ENCODE data around the gene UBE4A.

UBE4A gene, protein sequence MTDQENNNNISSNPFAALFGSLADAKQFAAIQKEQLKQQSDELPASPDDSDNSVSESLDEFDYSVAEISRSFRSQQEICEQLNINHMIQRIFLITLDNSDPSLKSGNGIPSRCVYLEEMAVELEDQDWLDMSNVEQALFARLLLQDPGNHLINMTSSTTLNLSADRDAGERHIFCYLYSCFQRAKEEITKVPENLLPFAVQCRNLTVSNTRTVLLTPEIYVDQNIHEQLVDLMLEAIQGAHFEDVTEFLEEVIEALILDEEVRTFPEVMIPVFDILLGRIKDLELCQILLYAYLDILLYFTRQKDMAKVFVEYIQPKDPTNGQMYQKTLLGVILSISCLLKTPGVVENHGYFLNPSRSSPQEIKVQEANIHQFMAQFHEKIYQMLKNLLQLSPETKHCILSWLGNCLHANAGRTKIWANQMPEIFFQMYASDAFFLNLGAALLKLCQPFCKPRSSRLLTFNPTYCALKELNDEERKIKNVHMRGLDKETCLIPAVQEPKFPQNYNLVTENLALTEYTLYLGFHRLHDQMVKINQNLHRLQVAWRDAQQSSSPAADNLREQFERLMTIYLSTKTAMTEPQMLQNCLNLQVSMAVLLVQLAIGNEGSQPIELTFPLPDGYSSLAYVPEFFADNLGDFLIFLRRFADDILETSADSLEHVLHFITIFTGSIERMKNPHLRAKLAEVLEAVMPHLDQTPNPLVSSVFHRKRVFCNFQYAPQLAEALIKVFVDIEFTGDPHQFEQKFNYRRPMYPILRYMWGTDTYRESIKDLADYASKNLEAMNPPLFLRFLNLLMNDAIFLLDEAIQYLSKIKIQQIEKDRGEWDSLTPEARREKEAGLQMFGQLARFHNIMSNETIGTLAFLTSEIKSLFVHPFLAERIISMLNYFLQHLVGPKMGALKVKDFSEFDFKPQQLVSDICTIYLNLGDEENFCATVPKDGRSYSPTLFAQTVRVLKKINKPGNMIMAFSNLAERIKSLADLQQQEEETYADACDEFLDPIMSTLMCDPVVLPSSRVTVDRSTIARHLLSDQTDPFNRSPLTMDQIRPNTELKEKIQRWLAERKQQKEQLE

DNA sequence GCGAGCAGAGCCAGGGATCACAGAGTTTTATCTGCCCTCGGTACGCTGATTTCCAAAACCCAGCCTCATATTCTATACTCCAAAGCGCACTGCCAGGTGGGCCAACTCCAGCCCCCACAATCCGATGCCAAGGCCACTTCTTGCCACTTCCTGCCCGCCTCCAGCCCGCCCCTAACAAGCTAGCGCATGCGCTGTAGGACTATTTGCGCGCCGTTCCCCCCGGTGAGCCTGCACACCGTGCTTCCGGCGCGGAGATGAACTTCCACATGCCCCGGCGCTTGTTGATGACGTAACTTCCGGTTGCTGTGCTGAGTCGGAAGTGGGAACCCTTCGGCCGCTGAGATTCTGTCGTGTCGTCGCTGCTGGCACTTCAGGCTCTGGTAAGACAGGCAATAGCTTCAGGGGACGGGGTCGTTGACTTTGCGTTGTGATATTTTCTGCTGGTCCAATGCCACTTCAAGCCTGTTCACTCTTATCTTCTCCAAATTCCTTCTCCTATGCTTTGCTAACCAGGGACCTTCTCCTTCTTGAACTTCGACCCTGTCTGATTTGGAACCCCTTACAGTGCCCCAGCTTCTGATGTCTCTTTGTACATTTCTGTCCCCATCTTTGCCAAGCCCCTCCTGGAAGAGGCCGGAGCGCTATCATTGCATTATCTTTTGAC lies at the start of gene UBE4A:
Gene UBE4A (plus strand): TSS at position 306 of the 664 bp plus-strand sequence. CDS start 5,481 bp downstream, outside the sequence.
- Histone ChIP-seq H3K4me3 (peak within 1 kb of the TSS; percentile 65 to 81 (median 71)), H3K27ac (peak within 1 kb of the TSS in 20 of 21 experiments; percentile 8 to 88 (median 82))

DNA sequence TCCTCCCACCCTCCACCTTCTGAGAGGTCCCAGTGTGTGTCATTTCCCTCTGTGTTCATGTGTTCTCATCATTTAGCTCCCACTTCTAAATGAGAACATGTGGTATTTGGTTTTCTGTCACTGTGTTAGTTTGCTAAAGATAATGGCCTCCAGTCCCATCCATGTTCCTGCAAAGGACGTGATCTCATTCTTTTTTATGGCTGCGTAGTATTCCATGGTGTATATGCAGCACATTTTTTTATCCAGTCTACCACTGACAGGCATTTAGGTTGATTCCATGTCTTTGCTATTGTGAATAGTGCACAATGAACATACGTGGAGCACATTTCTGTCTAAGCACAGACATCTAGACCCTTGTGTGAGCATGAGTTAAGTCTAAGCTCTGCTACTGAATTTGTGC lies 49.1 kb upstream of the UBE4A start:
- no peak overlapping the region for H3K4me3 ChIP-seq
- no peak overlapping the region for H3K27ac ChIP-seq

DNA sequence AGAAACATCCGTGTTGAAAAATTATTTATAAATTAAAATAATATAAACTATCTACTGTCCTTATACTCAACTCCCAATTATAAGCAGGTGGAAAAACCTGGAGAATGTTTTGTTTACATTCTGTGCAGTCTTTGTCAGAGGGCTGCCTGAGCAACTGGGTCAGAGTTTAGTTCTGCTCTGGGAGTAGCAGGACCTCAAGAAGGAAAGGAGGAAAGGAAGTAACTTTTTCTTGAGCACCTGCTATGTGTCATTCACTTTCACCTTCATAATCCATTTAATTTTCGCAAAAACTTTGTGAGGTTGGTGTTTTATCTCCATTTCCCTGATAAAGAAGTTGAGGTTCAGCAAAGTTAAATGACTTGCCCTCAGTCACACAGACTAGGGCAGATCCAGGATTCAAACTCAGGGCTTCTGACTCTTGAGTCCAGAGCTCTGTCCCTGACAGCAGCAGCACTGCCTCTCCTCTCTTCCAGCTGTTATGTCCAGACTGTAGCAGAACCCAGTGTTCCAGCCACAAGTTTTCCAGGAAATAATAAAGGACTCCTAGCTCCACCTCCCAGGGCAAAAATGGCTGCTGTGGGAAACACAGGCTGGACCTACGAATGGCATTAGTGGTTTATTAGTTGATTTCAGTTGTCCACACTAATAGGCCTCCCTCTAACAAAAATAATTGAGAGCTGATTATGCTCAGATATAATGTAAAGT lies 48.5 kb upstream of the UBE4A start:
- Histone ChIP-seq H3K4me3 (no peak overlapping the region), H3K27ac (peak overlapping the region in 1 of 21 experiments; percentile 31)

DNA sequence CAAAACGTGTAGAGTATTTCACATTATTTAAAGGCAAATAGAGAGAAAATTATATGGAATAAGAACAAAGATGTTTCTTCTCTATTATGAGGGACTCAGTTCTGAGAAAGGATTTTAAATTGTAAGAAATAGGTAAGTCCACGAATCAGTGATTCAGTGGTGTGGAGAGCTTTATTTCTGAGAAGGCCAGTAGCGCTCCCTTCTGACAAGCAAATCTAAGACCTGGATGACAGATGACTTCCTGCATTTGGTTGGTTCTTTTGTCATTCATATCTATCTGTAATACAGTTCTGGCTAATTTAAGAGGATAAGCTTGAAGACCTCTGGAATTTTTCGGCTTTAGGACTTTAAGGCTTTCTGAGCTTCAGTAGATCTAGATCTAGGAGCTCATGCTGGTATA lies 47.9 kb upstream of the UBE4A start:
- no peak overlapping the region for H3K4me3 ChIP-seq
- peak overlapping the region in 1 of 21 experiments; percentile 31 for H3K27ac ChIP-seq

DNA sequence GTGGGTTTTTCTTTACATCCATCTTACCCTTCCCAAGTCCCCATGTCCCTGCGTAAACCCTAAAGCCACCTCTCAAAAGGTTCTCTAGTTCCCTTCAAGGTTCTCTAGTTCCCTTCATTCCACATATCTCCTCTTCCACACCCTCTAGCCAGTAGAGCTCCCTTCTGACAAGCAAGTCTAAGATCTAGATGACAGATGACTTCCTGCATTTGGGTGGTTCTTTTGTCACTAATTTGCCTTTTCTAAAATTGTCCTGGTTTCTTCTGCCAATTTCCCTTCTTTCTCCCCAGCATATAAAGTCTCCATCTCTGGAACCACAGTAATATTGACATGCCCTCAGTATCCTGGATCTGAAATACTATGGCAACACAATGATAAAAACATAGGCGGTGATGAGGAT lies 47.1 kb upstream of the UBE4A start:
- no peak overlapping the region for H3K4me3 ChIP-seq

DNA sequence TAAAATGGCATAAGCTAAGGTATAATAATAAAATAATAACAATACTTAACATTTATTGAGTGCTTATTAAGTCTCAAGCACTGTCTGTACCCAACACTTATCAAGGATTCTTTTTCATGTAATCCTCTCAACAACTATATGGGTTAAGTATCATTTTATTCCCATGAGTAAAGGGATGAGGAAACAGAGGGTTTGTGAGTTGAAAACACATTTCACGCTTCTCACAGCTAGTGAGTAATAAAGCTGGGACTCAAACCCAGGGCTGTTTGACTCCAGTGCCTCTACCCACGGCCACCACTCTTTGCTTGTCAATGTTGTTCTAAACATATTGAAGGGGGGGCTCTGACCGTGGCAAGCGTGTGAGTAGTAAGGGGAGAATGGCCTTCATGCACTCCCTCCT lies 46.2 kb upstream of the UBE4A start:
- no peak overlapping the region for H3K4me3 ChIP-seq
- no peak overlapping the region for H3K27ac ChIP-seq

More for the DNA sequence above, 47.1 kb upstream of the UBE4A start:
- H3K27ac ChIP-seq, result peak overlapping the region in 1 of 21 experiments; percentile 31

DNA sequence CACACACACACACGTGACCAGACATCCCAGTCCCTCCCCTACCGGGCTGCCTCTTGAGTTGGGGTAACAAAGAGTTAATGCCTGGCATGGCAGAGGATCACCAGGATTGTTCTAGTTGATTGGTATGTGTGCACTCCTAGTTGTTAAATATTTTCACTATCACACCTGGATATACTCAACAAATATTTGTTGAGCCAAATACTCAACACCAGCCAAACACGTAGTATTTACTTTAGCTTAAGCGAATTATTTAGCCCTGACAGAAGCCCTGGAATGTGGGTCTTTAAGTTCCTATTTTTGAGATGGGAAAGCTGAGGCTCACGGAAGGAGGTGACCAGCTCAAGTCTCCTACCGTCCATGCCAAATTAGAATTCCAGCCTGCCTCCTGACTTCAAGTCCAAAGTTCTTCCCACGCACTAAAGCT lies 44.4 kb upstream of the UBE4A start:
- no peak overlapping the region for H3K4me3 ChIP-seq
- peak overlapping the region in 9 of 21 experiments; percentile 13 to 93 (median 69) for H3K27ac ChIP-seq

DNA sequence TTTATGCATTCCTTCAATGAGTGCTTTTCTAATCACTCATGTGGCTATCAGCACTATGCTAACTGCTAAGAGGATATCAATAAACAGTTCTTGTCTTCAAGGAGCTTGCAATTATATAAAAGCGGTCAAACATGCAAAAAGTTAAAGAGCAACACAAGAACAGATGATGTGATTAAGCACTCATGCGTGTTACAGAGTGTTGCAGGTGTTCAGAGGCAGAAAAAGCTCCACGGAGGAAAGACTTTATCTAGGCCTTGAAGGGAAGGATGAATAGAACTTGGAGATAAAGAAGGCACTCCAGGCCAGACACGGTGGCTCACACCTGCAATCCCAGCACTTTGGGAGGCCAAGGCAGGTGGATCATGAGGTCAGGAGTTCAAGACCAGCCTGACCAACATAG lies 41.3 kb upstream of the UBE4A start:
- peak overlapping the region in 4 of 21 experiments; percentile 20 to 93 (median 72) for H3K27ac ChIP-seq
- H3K4me3 ChIP-seq, result no peak overlapping the region

DNA sequence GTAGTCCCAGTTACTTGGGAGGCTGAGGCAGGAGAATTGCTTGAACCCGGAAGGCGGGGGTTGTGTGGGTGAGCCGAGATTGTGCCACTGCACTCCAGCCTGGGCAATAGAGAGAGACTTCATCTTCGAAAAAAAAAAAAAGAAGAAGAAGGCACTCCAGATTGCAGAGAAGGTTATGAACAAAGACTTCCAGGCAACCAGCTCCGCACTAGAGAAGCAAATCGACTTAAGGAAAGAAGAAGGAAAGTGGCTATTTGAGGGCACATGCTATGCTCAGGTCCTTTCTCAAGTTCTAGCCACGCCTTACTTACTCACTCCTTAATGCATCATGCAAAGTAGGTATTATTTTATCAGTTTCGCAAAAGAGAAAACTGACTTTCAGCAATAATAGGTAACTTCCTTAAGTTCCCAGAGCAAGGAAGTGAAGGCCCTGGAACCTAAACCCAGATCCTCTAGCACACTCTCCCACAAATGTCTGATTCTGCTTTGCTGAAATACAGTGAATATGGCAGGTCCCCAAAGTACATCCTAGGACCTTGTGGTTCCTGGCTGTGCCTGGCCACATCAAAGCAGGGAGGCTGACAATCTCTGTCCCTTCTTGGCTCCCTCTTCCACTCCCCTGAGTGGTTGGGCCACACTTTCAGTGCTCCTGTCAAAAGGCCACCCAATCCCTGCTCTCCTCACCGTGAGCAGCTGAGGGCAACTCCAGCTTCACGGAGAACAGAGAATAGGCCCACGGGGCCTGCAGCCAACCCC lies 40.6 kb upstream of the UBE4A start:
- H3K27ac ChIP-seq, result peak overlapping the region in 10 of 21 experiments; percentile 4 to 93 (median 49)
- no peak overlapping the region for H3K4me3 ChIP-seq

DNA sequence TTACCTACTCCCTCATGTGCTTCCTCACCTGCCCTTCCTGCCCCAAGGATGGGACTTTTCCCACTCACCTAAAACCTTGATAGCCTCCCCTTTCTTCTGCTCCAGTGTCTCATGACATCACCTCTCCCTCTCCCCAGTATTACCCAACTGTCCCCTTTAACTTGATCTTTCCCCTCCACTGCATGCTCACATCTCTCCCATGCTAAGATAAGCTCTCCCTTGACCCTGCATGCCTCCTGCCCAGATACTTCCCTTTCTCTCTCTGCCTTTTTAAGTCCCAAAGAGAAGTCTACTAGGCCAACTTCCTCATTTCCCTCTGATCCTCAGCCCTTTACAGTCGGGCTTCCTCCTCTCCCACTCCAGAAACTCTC lies 40.1 kb upstream of the UBE4A start:
- peak overlapping the region in 10 of 21 experiments; percentile 4 to 93 (median 49) for H3K27ac ChIP-seq
- H3K4me3 ChIP-seq, result no peak overlapping the region

DNA sequence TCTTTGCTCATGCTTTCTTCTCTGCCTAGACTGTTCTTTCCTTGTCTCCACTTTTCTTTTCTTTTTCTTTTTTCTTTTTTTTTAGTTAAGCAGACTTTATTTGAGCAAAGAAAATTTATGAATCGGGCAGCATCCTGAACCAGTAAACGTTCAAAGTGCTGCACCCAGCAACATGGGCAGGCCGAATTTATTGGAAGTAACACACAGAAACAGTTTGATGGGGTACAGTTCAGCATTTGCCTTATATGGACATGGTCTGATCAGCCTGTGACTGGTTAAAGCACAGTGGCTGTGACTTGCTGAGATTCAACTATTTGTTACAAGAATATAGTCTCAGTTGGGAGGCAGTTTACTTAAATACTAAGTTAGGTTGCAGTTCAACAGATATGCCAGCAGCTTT lies 38.9 kb upstream of the UBE4A start:
- Histone ChIP-seq H3K4me3 (no peak overlapping the region), H3K27ac (peak overlapping the region in 1 of 21 experiments; percentile 93)

DNA sequence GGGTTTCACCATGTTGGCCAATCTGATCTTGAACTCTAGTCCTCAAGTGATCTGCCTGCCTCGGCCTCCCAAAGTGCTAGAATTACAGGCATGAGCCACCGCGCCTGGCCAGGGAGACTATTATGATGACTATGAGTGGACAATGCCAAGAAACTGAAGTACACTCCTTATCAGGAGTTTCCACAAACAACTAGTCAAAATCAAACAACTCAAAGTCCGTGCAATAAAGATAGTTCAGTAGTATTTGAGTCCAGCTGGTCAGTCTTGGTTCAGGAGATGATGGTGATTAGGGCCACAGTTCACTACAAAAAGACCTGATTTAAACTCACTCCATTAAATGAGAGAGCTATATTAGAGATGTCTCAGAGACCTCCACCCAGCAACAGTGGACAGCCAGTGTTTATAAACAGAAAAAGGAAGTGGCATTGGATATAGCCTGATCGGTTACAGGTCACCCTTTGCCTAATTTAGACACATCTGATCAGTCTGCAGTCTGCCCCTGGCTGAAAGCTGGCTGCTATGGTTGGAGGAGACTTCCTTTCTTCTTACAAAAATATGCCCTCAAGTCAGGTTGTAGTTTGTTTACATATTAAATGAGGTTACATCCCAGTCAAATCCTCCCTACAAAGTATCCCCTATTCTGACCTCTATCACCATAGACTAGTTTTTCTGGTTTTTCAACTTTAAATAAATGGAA lies 37.9 kb upstream of the UBE4A start:
- no peak overlapping the region for H3K4me3 ChIP-seq
- H3K27ac ChIP-seq, result peak overlapping the region in 1 of 21 experiments; percentile 46

DNA sequence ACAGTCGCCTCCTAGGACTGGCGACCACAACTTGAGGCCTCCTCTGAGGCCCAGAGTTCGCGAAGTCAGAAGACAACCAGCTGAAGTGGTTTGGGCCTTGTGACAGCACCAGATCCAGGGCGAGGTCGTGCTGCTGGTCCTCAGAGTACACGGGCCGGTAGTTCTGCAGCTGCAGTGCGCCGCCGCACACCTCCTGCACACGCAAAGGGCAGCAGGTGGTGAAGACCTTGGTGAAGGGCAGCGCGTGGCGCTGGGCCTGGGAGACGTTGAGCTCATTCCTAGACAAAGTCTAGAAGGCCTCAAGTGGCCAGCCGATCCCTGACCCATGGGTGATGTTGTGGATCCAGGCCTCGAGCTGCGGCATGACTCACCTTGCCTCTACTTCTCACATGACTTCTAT lies 36.7 kb upstream of the UBE4A start:
- no peak overlapping the region for H3K4me3 ChIP-seq
- H3K27ac ChIP-seq, result no peak overlapping the region

DNA sequence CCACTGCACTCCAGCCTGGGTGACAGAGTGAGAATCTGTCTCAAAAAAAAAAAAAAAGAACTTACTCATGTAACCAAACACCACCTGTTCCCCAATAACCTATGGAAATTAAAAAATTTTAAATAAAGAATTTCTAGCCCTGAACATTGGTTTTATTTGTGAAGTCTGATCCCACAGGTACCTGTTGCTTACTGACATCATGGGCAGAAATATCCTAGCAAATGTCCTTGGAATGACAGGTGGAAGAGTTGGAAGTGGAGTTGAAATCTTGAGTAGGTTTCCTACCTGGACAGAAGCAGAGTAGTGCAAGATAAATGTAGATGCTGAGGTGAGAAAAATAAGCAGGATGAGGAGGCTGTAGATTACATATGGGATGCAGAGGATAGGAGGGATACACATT lies 34.1 kb upstream of the UBE4A start:
- no peak overlapping the region for H3K4me3 ChIP-seq
- no peak overlapping the region for H3K27ac ChIP-seq

DNA sequence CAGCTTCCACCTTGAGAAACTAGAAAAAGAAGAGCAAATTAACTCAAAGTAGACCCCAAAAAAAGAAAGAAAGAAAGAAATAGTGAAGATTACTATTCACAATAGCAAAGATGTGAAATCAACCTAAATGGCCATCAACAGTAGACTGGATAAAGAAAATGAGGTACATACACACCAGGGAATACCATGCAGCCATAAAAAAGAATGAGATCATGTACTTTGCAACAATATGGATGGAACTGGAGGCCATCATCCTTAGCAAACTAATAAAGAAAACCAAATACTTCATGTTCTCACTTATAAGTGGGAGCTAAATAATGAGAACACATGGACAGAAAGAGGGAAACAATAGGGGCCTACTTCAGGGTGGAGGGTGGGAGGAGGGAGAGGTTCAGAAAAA lies 30.7 kb upstream of the UBE4A start:
- no peak overlapping the region for H3K4me3 ChIP-seq
- H3K27ac ChIP-seq, result no peak overlapping the region

DNA sequence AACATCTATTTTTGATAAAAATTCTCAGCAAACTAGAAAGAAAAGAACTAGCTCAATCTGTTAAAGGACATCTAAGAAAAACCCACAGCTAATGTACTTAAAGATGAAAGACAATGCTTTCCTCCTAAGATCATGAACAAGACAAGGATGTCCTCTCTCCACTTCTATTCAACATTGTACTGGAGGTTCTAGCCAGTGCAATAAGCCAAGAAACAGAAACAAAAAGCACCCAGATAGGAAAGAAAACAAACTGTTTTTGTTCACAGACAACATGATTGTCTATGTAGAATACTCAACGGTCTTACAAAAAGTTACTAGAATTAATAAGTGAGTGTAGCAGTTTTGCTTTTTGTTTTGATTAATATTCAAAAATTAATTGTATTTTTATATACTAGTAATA lies 24.7 kb upstream of the UBE4A start:
- H3K27ac ChIP-seq, result peak overlapping the region in 2 of 21 experiments; percentile 54 to 65
- no peak overlapping the region for H3K4me3 ChIP-seq

DNA sequence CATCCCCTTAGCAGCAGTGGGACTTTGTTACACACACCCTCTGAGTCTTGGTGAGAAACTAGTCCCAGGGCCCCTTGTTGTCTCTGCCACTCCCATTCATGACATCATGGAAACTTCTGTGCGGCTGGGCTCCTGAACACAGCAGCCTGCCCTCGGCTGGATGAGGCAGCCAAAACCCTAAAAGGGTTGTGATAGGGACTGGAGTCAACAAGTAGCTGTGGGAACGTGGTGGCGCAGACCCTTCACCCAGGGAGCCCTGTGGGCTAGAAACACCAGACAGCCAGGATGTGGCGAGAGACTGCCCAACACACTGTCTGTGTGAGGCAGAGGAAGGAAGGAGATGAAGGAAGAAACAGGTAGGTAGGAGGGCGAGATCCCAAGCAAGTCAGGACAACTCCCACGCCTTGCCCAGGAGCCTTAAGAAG lies 20.8 kb upstream of the UBE4A start:
- Histone ChIP-seq H3K27ac (peak overlapping the region in 13 of 21 experiments; percentile 1 to 94 (median 36)), H3K4me3 (peak overlapping the region in 2 of 7 experiments; percentile 21 to 39)

All from skin epidermis (tissue), 12 donors.